WERI-Rb-1 (cell line): ENCODE data around the gene AGAP1.
A peak's percentile ranks its signal among the peaks of the same experiment; 100 is the strongest.

ENCODE experiments used
- DNase-seq: peaks from one replicate; pipeline ENCODE4 v3.0.0-alpha.2; 2020
- H3K27ac ChIP-seq: fragments of 250-450 bp; sonication (Bioruptor Pico); 2 replicates; pipeline ENCODE4 v1.5.1; 2020; ENCODE audit warnings: mild to moderate bottlenecking, moderate library complexity
- H3K27me3 ChIP-seq: fragments of 250-450 bp; sonication (Bioruptor Pico); 2 replicates; pipeline ENCODE4 v1.5.1; 2021; ENCODE audit warnings: mild to moderate bottlenecking, low read depth, moderate library complexity; ENCODE audit not compliant: insufficient read depth, severe bottlenecking
- H3K36me3 ChIP-seq: fragments of 250-450 bp; sonication (Bioruptor Pico); 2 replicates; pipeline ENCODE4 v1.5.1; 2020; ENCODE audit warnings: mild to moderate bottlenecking, moderate library complexity
- H3K4me3 ChIP-seq: 2 replicates; pipeline ENCODE4 v1.5.1; 2011; ENCODE audit warnings: low read depth, mild to moderate bottlenecking, control low read depth, low read length
- H3K9me3 ChIP-seq: fragments of 250-450 bp; sonication (Bioruptor Pico); 2 replicates; pipeline ENCODE4 v1.5.1; 2021; ENCODE audit warnings: mild to moderate bottlenecking, moderate library complexity; ENCODE audit not compliant: severe bottlenecking
- TF ChIP-seq, protein P1 (sequence below): IDR thresholded peaks from 2 replicates; pipeline ENCODE4 v1.5.1; 2011; ENCODE audit warnings: low read depth, mild to moderate bottlenecking, control low read depth, inconsistent platforms, low read length

AGAP1 gene

DNA sequence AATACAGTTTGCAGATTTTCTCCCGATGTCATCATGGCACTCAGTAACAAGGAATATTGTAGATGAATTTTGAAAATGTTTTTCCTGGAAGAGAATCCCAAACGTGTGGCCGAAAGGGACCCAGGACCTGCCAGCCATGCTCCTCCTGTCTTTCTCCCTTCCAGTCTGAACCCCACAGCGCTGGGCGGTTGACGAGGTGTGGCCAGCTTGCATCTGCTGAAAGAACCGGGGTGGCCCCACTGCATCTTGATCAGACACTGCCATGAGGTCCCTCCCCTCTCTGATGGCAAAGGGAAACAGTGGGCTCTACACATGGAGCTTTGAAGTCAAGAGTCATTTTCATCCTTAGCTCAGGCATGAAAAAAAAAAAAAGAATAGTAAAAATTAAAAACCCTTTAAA is 240.3 kb downstream of the AGAP1 start:
- TF ChIP-seq, protein P1, sequence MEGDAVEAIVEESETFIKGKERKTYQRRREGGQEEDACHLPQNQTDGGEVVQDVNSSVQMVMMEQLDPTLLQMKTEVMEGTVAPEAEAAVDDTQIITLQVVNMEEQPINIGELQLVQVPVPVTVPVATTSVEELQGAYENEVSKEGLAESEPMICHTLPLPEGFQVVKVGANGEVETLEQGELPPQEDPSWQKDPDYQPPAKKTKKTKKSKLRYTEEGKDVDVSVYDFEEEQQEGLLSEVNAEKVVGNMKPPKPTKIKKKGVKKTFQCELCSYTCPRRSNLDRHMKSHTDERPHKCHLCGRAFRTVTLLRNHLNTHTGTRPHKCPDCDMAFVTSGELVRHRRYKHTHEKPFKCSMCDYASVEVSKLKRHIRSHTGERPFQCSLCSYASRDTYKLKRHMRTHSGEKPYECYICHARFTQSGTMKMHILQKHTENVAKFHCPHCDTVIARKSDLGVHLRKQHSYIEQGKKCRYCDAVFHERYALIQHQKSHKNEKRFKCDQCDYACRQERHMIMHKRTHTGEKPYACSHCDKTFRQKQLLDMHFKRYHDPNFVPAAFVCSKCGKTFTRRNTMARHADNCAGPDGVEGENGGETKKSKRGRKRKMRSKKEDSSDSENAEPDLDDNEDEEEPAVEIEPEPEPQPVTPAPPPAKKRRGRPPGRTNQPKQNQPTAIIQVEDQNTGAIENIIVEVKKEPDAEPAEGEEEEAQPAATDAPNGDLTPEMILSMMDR: no peak
- no peaks in the 10 kb centered on the region for H3K27me3 ChIP-seq

DNA sequence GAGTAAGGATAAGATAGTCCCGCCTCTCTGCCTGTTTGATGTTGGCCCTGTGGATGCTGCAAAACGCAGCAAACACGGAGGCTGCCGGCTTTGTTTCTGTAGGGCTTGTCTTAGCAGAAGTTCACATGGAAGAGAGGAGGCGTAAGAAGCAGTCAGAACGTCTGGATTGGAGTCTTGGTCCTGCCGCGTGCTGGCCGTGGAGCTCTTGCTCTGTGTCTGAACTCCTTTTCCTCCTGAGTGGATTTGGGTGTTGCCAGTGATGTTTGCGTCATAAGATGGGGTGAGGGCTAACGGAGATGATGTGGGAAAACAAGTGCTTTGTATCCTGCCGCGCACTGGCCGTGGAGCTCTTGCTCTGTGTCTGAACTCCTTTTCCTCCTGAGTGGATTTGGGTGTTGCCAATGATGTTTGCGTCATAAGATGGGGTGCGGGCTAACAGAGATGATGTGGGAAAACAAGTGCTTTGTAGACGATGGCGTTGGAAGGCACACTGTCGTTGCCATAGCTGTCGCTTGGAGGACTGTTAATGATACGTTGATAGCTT is 240.9 kb downstream of the AGAP1 start:
- H3K27me3 ChIP-seq: no peaks in the 10 kb centered on the region
- no peak for DNase-seq
- H3K4me3 ChIP-seq: no peak overlapping the region
- H3K9me3 ChIP-seq: no peaks in the 10 kb centered on the region
- H3K27ac ChIP-seq: no peak overlapping the region
- TF ChIP-seq, protein P1: no peak
- peaks cover 31% of the 10 kb centered on the region for H3K36me3 ChIP-seq

More for the DNA sequence above, 240.3 kb downstream of the AGAP1 start:
- H3K27ac ChIP-seq: no peak overlapping the region
- peaks cover 37% of the 10 kb centered on the region for H3K36me3 ChIP-seq
- no peak for DNase-seq
- H3K9me3 ChIP-seq: no peaks in the 10 kb centered on the region
- no peak overlapping the region for H3K4me3 ChIP-seq

DNA sequence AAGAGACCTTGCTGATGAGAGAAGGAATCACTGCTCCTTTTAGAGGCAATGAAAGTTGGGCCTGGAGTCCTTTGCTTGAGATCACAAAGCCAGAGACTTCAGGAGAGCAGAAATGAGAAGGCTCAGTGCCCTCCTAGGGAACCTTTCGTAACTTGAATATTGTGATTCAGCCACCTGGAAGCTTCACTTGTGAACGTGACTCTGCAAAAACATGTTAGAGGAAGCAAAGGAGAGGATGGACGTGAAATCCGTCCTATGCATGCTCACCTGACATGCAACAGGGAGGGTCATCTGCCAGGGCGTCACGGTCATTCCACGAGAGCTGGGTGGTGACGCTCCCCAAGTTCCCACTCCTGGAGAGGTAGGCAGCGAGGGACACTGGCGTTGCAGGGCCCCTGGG is 243.6 kb downstream of the AGAP1 start:
- TF ChIP-seq, protein P1: no peak
- H3K36me3 ChIP-seq: peaks cover 32% of the 10 kb centered on the region
- no peaks in the 10 kb centered on the region for H3K9me3 ChIP-seq
- no peak overlapping the region for H3K4me3 ChIP-seq
- H3K27me3 ChIP-seq: no peaks in the 10 kb centered on the region
- no peak for DNase-seq
- no peak overlapping the region for H3K27ac ChIP-seq

DNA sequence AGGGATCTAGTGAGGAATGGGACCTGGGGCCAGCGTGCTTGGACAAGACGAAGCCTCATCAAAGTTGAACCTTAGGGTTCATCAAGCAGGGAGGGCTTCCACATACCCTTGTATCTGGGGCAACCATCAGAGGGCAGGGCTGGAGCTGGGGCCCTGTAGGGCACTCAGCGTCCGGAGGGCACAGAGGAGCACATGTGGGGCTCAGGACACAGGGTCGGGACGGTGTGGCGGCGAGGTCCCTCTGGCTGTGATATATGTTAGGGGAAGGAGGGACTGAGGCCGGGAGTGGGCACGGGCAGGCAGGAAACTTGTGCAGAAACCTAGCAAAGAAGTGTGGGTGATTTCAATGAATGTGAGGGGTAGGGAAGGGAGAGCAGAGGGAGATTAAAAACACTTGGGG is 244.0 kb downstream of the AGAP1 start:
- Histone ChIP-seq H3K27me3 (no peaks in the 10 kb centered on the region), H3K36me3 (peaks cover 37% of the 10 kb centered on the region), H3K4me3 (no peak overlapping the region), H3K9me3 (no peaks in the 10 kb centered on the region), H3K27ac (no peak overlapping the region)
- no peak for DNase-seq
- TF ChIP-seq, protein P1: no peak

DNA sequence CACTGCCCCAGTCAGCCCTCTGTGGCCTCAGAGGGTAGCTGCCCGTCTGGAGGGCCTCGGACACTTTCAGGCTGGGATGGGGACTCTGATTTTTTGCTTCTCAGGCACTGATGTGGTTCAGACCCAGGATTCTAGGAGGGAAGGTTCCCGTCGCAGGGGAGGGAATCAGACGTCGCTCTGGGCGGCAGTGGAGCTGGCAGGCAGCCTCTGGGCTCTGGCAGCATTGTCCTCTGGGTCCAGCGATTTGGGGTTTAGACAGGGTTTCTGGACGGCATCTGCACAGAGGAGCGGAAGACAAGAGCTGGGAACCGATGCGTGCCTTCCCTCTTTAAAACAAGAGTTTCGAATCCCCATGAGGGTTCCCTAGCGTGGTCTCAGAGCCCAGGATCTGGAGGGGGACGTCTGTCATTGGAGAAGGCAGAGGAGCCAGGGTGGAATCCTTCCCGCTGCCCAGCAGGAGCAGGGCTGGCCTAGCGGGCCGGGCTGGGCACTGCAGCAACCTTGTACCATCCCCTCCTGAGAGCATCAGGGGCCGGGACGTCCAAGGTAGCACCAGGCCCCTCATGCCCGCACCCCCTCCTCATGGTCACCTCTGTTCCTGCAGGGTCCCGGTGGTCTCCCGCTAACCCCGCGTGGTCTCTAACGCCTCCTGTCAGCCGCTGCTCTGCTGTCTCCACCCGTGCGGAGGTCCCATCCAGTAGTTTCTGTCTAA is 246.0 kb downstream of the AGAP1 start:
- DNase-seq: no peak
- no peak overlapping the region for H3K4me3 ChIP-seq
- no peaks in the 10 kb centered on the region for H3K9me3 ChIP-seq
- TF ChIP-seq, protein P1: no peak
- H3K27me3 ChIP-seq: no peaks in the 10 kb centered on the region
- peak overlapping the region; percentile 69 for H3K27ac ChIP-seq
- peaks cover 31% of the 10 kb centered on the region for H3K36me3 ChIP-seq
